B cell (primary cell): ENCODE data around the gene C3orf18. TPM values are rescaled to one million over a fixed set of nuclear protein-coding genes. Genes with fewer than 3 reads are reported as not detected.

ENCODE experiments used
- ATAC-seq: fragments of 200-7000 bp; cut with Tn5 transposase; one replicate; pipeline ENCODE4 v1.10.0; 2021; ENCODE audit warnings: low read depth, mild to moderate bottlenecking, moderate number of reproducible peaks, moderate library complexity
- CTCF ChIA-PET: fragments of 350-600 bp; sonication (Branson Sonifier 250); formaldehyde crosslinking; loops from one replicate; lab custom pipeline; 2021; ENCODE audit warnings: antibody characterized with exemption, inconsistent platforms; lab: Charles Lee
- POLR2A ChIA-PET: fragments of 350-600 bp; sonication (Branson Sonifier 250); formaldehyde crosslinking; loops from one replicate; lab custom pipeline; 2021; ENCODE audit warnings: antibody characterized with exemption; lab: Charles Lee
- DNase-seq: peaks from one replicate; pipeline ENCODE4 v3.0.0; 2013
- H2AFZ ChIP-seq: 2 replicates; pipeline ENCODE4 v1.6.1; 2012; ENCODE audit warnings: mild to moderate bottlenecking, low read depth, low read length; ENCODE audit not compliant: insufficient read depth, poor library complexity, severe bottlenecking
- H3K27ac ChIP-seq, 2 donors: 1 replicate in 1 of 2; 2 replicates in 1 of 2; pipeline ENCODE4 v1.5.1; 2012 to 2013; ENCODE audit warnings: low read length in 2 of 2, mild to moderate bottlenecking in 2 of 2, moderate library complexity in 1 of 2
- H3K27me3 ChIP-seq, 4 experiments: fragments of 200-600 bp in 1 of 4; sonication (generic) in 1 of 4; replicated peaks in 1 of 4; 1 replicate in 2 of 4; 2 replicates in 2 of 4; pipeline versions ENCODE4 v1.6.1 to v1.7.0; 2013 to 2016; ENCODE audit warnings: low read length in 3 of 4, mild to moderate bottlenecking in 2 of 4, mixed read lengths in 1 of 4, moderate library complexity in 1 of 4; ENCODE audit not compliant: insufficient read depth in 4 of 4, control insufficient read depth in 3 of 4; ENCODE audit errors: control extremely low read depth in 1 of 4
- H3K36me3 ChIP-seq, 2 experiments: replicated peaks in 1 of 2; 1 replicate in 1 of 2; 2 replicates in 1 of 2; pipeline versions ENCODE4 v1.6.1 to v1.7.1; 2013; ENCODE audit warnings: low read length in 1 of 2; ENCODE audit not compliant: insufficient read depth in 2 of 2, control insufficient read depth in 1 of 2; ENCODE audit errors: control extremely low read depth in 1 of 2, extremely low read depth in 1 of 2
- H3K4me1 ChIP-seq, 2 donors: fragments of 200-600 bp in 1 of 2; sonication (generic) in 1 of 2; 1 replicate in 1 of 2; 2 replicates in 1 of 2; pipeline versions ENCODE4 v1.5.1 to v1.6.1; 2013 to 2017; ENCODE audit warnings: low read length in 2 of 2; ENCODE audit not compliant: control insufficient read depth in 2 of 2, insufficient read depth in 2 of 2
- H3K4me2 ChIP-seq: replicated peaks from 2 replicates; pipeline ENCODE3; 2012; ENCODE audit warnings: mild to moderate bottlenecking, low read depth, low read length; ENCODE audit not compliant: poor library complexity, severe bottlenecking
- H3K4me3 ChIP-seq, 5 experiments: fragments of 200-600 bp in 1 of 5; sonication (generic) in 1 of 5; 1 replicate in 3 of 5; 2 replicates in 2 of 5; pipeline versions ENCODE4 v1.5.1 to v1.7.0; 2011 to 2016; ENCODE audit warnings: low read length in 4 of 5, mild to moderate bottlenecking in 4 of 5, low read depth in 2 of 5, control low read depth in 1 of 5, moderate library complexity in 1 of 5; ENCODE audit not compliant: insufficient read depth in 1 of 5; ENCODE audit errors: control extremely low read depth in 1 of 5, extremely low read depth in 1 of 5
- H3K79me2 ChIP-seq: fragments of 200-600 bp; sonication (generic); one replicate; pipeline ENCODE4 v1.6.0; 2016; ENCODE audit warnings: low read length; ENCODE audit not compliant: control insufficient read depth, insufficient read depth
- H3K9ac ChIP-seq: fragments of 200-600 bp; sonication (generic); 2 replicates; pipeline ENCODE4 v1.6.1; 2017; ENCODE audit warnings: mild to moderate bottlenecking, low read length, moderate library complexity
- H3K9me3 ChIP-seq, 3 donors: one replicate each; pipeline versions ENCODE4 v1.6.1 to v1.7.1; 2013; ENCODE audit warnings: low read length in 2 of 3; ENCODE audit not compliant: control insufficient read depth in 2 of 3, insufficient read depth in 1 of 3; ENCODE audit errors: control extremely low read depth in 1 of 3
- H4K20me1 ChIP-seq: 2 replicates; pipeline ENCODE4 v1.6.0; 2012; ENCODE audit warnings: mild to moderate bottlenecking, low read length; ENCODE audit not compliant: insufficient read depth, control insufficient read depth, poor library complexity, severe bottlenecking
- H3K27ac Mint-ChIP-seq: one replicate; pipeline ENCODE4 v1.8.0; 2021; ENCODE audit warnings: mixed read lengths
- H3K27me3 Mint-ChIP-seq: one replicate; pipeline ENCODE4 v1.8.0; 2021; ENCODE audit warnings: mixed read lengths
- H3K4me1 Mint-ChIP-seq: one replicate; pipeline ENCODE4 v1.8.0; 2021; ENCODE audit warnings: mixed read lengths
- H3K4me3 Mint-ChIP-seq: one replicate; pipeline ENCODE4 v1.8.0; 2021; ENCODE audit warnings: mixed read lengths
- H3K9me3 Mint-ChIP-seq: one replicate; pipeline ENCODE4 v1.8.0; 2022; ENCODE audit warnings: mixed read lengths; ENCODE audit not compliant: insufficient read depth
- EZH2 ChIP-seq: IDR thresholded peaks from 2 replicates; pipeline ENCODE4 v1.6.1; 2012; ENCODE audit warnings: borderline replicate concordance, low read depth, mild to moderate bottlenecking, moderate library complexity, low read length; ENCODE audit not compliant: insufficient read depth, poor library complexity, severe bottlenecking
- WGBS: methylation state at CpG from one replicate; pipeline ENCODE4 v1.1.5; 2013; ENCODE audit warnings: missing lambda C conversion rate; ENCODE audit not compliant: insufficient coverage; 5-methylcytosine and 5-hydroxymethylcytosine counted together
- intact Hi-C: fragments of 100-400 bp; cut with micrococcal nuclease; formaldehyde crosslinking; loops from one replicate; pipeline ENCODE4 v1.10.0; 2022
- polyA plus RNA-seq: library from polyadenylated mRNA; depleted of rRNA; stranded (reverse); fragments of >200 nt; gene quantifications from 2 replicates; pipeline ENCODE4 v1.2.3, GENCODE V29; 2012
- total RNA-seq, 2 donors: library from RNA; stranded (reverse); fragments of 120-200 nt in 1 of 2; gene quantifications; 1 replicate in 1 of 2; 2 replicates in 1 of 2; pipeline versions ENCODE4 v1.2.3 to v1.2.4, GENCODE V29; 2013 to 2022
- TF ChIP-seq, protein P1 (sequence below): fragments of 200-600 bp; IDR thresholded peaks from one replicate; pipeline ENCODE4 v1.8.0; 2022; ENCODE audit warnings: antibody characterized with exemption, mild to moderate bottlenecking

C3orf18 gene
- total and polyA plus RNA-seq, 2 donors (not counting 1 experiment from before 2014, with no cell fraction given): 14.3 to 15.4 TPM

DNA sequence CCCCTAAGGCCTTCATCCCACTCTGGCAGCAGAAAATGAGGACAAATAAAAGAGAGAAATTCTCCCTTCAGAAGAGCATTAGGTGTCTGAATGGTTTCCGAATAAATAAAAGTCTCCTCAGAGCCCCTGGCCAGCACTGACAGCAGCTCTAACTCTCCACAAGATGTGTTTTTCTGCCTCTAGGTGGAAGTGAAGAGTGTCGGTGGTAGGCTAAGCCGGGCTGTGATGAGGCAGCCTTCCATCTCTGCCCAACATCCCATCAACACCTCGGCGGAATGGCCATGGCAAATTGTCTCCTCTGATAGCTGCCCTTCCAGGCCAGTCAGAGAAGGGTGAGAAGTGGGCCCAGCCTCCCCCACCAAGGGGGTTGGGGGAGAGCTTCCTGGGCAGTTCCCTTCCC lies 57.8 kb downstream of the C3orf18 start:
- WGBS: no CpG with 5 or more reads among the region's 5 CpGs
- DNase-seq (no peak), ATAC-seq (no peak)
- Mint-ChIP-seq H3K27me3 (peaks cover 6% of the 10 kb centered on the region), H3K4me3 (no peak overlapping the region), H3K9me3 (no peaks in the 10 kb centered on the region), H3K4me1 (peaks cover 3% of the 10 kb centered on the region), H3K27ac (no peak overlapping the region)
- Histone ChIP-seq H3K79me2 (no peaks in the 10 kb centered on the region), H4K20me1 (no peaks in the 10 kb centered on the region), H3K27ac (no peak overlapping the region), H3K36me3 (no peaks in the 10 kb centered on the region), H3K27me3 (peaks cover 0 to 4% (median 0%) of the 10 kb centered on the region in 4 experiments), H2AFZ (no peak overlapping the region), H3K9me3 (no peaks in the 10 kb centered on the region), H3K4me3 (no peak overlapping the region), H3K4me1 (peaks cover 3% of the 10 kb centered on the region in 2 donors), H3K4me2 (no peak overlapping the region), H3K9ac (no peak overlapping the region)
- intact Hi-C loops: no loop called here
- TF ChIP-seq, protein P1, sequence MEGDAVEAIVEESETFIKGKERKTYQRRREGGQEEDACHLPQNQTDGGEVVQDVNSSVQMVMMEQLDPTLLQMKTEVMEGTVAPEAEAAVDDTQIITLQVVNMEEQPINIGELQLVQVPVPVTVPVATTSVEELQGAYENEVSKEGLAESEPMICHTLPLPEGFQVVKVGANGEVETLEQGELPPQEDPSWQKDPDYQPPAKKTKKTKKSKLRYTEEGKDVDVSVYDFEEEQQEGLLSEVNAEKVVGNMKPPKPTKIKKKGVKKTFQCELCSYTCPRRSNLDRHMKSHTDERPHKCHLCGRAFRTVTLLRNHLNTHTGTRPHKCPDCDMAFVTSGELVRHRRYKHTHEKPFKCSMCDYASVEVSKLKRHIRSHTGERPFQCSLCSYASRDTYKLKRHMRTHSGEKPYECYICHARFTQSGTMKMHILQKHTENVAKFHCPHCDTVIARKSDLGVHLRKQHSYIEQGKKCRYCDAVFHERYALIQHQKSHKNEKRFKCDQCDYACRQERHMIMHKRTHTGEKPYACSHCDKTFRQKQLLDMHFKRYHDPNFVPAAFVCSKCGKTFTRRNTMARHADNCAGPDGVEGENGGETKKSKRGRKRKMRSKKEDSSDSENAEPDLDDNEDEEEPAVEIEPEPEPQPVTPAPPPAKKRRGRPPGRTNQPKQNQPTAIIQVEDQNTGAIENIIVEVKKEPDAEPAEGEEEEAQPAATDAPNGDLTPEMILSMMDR: no peak
- no peak for TF ChIP-seq EZH2
- ChIA-PET CTCF (interaction anchor here (1.4 to 1.9 kb wide), 2 partner anchors 33 to 143 kb away, joined by 3 to 7 read pairs; no protein-coding TSS in a partner anchor), POLR2A (no interaction called here)

DNA sequence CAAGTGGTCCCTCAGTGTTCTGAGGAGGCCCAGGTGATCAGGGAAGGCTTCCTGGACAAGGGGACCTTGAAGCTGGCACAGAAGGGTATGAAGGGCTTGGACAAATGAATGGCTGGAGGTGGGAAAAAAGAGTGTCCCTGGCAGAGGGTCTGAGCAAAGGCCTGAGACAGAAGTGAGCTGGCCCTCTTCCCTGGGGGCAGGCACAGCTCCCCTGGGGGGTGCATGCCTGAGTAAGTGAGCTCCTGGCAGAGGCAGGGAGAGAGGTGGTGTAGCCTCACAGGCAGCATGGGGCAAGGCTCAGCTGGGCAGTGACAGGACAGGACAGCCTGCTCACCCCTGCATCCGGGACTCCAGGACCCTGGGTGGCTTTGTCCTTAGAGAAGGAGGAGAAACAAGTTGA lies 58.7 kb downstream of the C3orf18 start:
- Histone ChIP-seq H3K27ac (no peak overlapping the region), H3K36me3 (no peaks in the 10 kb centered on the region), H3K79me2 (no peaks in the 10 kb centered on the region), H3K9ac (no peak overlapping the region), H3K4me1 (peaks cover 3 to 4% of the 10 kb centered on the region in 2 donors), H3K9me3 (no peaks in the 10 kb centered on the region), H3K4me3 (no peak overlapping the region), H3K4me2 (no peak overlapping the region), H3K27me3 (peaks cover 0 to 7% (median 0%) of the 10 kb centered on the region in 4 experiments), H4K20me1 (no peaks in the 10 kb centered on the region), H2AFZ (no peak overlapping the region)
- TF ChIP-seq, protein P1: no peak
- TF ChIP-seq EZH2: no peak
- Mint-ChIP-seq H3K27me3 (peaks cover 10% of the 10 kb centered on the region), H3K27ac (no peak overlapping the region), H3K9me3 (no peaks in the 10 kb centered on the region), H3K4me1 (peaks cover 4% of the 10 kb centered on the region), H3K4me3 (no peak overlapping the region)
- ChIA-PET POLR2A (no interaction called here), CTCF (interaction anchor here (0.7 to 1.9 kb wide), 4 partner anchors 10 to 1172 kb away, joined by 3 to 7 read pairs (median 3); no protein-coding TSS in a partner anchor)
- ATAC-seq (no peak), DNase-seq (no peak)
- 60% methylated on average over 1 of the region's 1 CpG for WGBS
- intact Hi-C loops: no loop called here

Other genes with a start within 250 kb of the C3orf18 start
- gene HYAL2, start 245.0 kb downstream of the C3orf18 start, total RNA-seq: 2.8 and 4.2 TPM in 2 replicates
- 2.5 and 5.1 TPM in 2 replicates for gene HYAL2, start 245.0 kb downstream of the C3orf18 start, polyA plus RNA-seq
- gene TUSC2, start 239.5 kb downstream of the C3orf18 start, total RNA-seq: 25.5 and 28.2 TPM in 2 replicates
- 24.0 and 29.3 TPM in 2 replicates for gene TUSC2, start 239.5 kb downstream of the C3orf18 start, polyA plus RNA-seq
- 121 and 124 TPM in 2 replicates for gene RASSF1, start 226.9 kb downstream of the C3orf18 start, total RNA-seq
- 223 and 310 TPM in 2 replicates for gene RASSF1, start 226.9 kb downstream of the C3orf18 start, polyA plus RNA-seq
- 1.8 and 3.3 TPM in 2 replicates for gene ZMYND10, start 222.0 kb downstream of the C3orf18 start, total RNA-seq
- gene ZMYND10, start 222.0 kb downstream of the C3orf18 start, polyA plus RNA-seq: 2.4 and 3.4 TPM in 2 replicates
- 29.6 and 31.3 TPM in 2 replicates for gene NPRL2, start 217.0 kb downstream of the C3orf18 start, total RNA-seq
- 64.6 and 64.9 TPM in 2 replicates for gene NPRL2, start 217.0 kb downstream of the C3orf18 start, polyA plus RNA-seq
- 36.1 and 39.5 TPM in 2 replicates for gene CYB561D2, start 216.9 kb downstream of the C3orf18 start, total RNA-seq
- 58.6 and 78.9 TPM in 2 replicates for gene CYB561D2, start 216.9 kb downstream of the C3orf18 start, polyA plus RNA-seq
- gene TMEM115, start 208.2 kb downstream of the C3orf18 start, total RNA-seq: 26.2 and 27.2 TPM in 2 replicates
- 10.6 and 19.8 TPM in 2 replicates for gene TMEM115, start 208.2 kb downstream of the C3orf18 start, polyA plus RNA-seq
- gene CACNA2D2, start 64.1 kb downstream of the C3orf18 start, total RNA-seq: 0.85 and 1.2 TPM in 2 replicates
- 0.66 and 0.69 TPM in 2 replicates for gene CACNA2D2, start 64.1 kb downstream of the C3orf18 start, polyA plus RNA-seq
- gene HEMK1, start 1.8 kb upstream of the C3orf18 start, total RNA-seq: 43.0 and 43.5 TPM in 2 replicates
- 24.6 and 34.2 TPM in 2 replicates for gene HEMK1, start 1.8 kb upstream of the C3orf18 start, polyA plus RNA-seq
- gene CISH, start 44.0 kb upstream of the C3orf18 start, total RNA-seq: 2.3 and 2.4 TPM in 2 replicates
- 2.2 and 3.5 TPM in 2 replicates for gene CISH, start 44.0 kb upstream of the C3orf18 start, polyA plus RNA-seq
- 18.2 and 18.8 TPM in 2 replicates for gene MAPKAPK3, start 49.4 kb upstream of the C3orf18 start, total RNA-seq
- gene MAPKAPK3, start 49.4 kb upstream of the C3orf18 start, polyA plus RNA-seq: 16.8 and 17.8 TPM in 2 replicates
- 0.17 and 0.30 TPM in 2 replicates for gene DOCK3, start 107.2 kb upstream of the C3orf18 start, total RNA-seq
- 0.06 TPM in 2 replicates for gene DOCK3, start 107.2 kb upstream of the C3orf18 start, polyA plus RNA-seq